GM19463 (cell line): ENCODE data around the gene ZFP36L2.
A peak's percentile ranks its signal among the peaks of the same experiment; 100 is the strongest.
"Not testable (repeated sequence)": the region's sequence is repeated elsewhere in the genome, so short reads cannot be mapped to it uniquely, and the experiment has no call there.

Source experiments
- ATAC-seq: cut with Tn5 transposase; IDR thresholded peaks from one replicate; pipeline ENCODE4 v1.9.1; 2021; ENCODE audit warnings: mild to moderate bottlenecking, moderate library complexity; ENCODE audit not compliant: unreplicated experiment

ZFP36L2 gene

GRCh38 chr2:43210125-43210466 lies 16.3 kb downstream of the ZFP36L2 start:
- no peak for ATAC-seq

GRCh38 chr2:43209204-43209717 lies 17.1 kb downstream of the ZFP36L2 start:
- no peak for ATAC-seq

DNA sequence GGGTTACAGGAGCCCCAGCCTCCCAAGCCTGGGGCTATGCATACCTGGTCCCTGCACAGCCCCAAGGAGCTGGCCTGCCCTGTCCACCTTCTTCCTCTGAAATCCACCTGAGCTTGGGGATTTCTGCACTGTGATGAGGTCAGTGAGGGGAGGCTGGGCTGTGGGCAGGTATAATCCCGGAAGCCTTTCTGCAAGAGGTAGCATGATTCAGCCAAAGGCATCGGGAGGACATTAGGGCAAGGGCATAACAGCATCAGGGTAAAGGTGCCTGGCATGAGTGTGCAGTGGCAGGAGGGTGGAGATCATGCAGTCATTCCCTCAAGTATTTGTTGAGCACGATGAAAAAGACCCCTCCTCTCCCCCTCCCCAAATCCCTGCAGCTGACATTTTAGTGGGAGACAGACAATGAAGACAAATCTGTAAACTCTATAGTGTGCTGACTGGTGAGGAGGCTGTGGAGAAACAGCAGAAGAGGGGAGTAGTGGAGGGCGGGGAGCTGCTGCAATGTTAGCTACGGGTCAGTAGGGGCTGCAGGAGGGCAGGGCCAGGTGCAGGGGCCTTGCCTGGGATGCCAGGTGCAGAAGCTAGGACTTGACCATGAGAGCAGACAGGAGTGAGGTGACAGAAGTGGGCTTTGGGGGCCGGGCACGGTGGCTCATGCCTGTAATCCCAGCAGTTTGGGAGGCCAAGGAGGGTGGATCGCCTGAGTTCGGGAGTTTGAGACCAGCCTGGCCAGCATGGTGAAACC lies 18.7 kb downstream of the ZFP36L2 start:
- ATAC-seq = no peak

DNA sequence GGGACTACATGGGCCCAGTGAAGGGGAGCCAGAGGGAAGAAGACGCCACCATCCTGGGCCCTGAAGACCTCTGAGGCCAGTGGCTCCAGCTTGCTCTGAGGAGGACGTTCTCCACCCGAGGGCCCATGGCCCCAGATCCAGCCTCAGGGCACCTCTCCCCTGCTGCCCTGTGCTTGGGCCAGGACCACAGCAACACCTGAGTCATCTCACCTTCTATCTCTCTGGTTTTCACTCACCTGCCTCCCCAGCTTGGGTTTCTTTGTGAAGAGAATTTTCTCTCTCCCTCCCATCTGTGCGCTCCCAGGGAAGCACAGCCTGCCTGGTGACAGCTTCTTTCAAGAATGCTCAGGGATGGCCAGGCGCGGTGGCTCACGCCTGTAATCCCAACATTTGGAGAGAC lies 19.8 kb downstream of the ZFP36L2 start:
- ATAC-seq = no peak

- no peak for ATAC-seq
Observed at GRCh38 chr2:43203373-43203772, 23.0 kb downstream of the ZFP36L2 start.

DNA sequence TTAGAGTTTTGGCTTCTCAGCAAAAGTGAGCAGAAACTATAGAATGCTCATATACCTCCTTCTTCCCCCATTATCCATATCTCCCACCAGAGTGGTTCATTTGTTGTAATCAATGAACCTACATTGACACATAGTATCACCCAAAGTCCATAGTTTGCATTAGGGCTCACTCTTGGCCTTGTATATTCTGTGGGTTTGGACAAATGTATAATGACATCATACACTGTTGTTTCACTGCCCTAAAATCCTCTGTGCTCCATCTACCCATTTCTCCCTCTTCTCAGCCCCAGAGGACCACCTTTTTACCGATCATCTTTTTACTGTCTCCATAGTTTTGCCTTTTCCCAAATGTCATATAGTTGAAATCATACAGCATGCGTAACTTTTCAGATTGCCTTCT lies 24.1 kb downstream of the ZFP36L2 start:
- no peak for ATAC-seq

DNA sequence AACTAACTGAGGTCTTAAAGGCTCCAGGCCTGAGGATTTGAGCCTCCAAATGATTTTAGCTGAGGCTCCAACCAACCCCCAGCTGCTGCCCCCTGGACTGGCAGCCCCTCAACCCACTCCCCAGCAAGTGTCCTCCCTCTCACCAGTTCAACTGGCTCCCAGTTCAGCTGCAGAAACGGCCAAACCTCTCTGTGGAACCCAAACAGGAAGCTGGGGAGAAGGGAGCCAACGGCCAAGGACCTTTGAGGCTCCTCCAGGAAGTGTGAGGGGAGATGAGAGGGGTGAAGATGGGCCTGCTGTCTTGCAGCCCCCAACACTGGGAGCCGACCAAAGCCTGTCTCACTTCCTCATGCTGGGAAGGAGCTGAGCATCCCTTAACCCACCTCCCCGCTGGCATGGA lies 24.9 kb downstream of the ZFP36L2 start:
- ATAC-seq = no peak

GRCh38 chr2:43201016-43201415 lies 25.4 kb downstream of the ZFP36L2 start:
- ATAC-seq = no peak

DNA sequence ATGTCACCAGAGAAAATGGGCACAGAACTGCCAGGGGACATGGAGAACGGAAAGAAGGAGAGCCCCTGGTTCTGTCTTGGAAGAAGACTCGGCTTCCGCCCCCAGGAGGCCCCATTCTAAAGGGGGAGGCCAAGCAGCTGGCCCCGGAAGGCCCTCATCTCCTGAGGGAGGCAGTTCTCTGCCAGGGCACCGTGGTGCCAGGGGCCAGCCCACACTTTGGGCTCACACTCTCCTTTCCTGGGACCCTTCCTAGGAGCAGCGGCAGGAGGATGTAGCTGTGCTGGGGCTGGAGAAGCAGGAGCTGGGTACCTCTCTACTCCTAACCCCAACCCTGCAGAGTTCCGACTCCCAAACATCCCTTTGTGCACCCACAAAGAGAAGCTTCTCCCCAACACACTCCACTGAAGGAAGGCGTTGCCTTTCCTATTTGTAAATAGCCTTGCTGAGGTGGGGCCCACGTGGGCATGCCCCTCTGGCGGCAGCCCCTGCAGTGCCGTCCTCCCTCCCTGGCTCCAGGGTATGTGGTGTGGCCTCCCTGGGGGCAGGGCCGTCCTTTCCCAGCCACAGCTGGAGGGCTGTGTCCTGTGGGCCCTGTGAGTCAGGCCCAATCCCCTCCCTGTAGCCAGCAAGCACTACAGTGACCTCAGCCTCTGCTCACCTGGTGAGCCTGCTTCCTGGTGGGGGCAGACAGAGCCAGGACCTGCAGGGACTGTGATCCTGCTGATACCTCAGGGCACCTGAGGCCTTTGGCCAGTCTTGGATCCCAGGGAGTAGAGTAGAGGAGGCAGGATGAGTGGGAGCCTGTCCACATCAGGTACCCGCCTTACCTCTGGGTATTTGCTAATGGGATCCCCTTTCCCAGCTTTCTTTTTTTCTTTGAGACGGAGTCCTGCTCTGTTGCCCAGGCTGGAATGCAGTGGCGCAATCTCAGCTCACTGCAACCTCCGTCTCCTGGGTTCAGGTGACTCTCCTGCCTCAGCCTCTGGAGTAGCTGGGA lies 26.6 kb downstream of the ZFP36L2 start:
- no peak for ATAC-seq

GRCh38 chr2:43198263-43198662 lies 28.1 kb downstream of the ZFP36L2 start:
- ATAC-seq = no peak

- ATAC-seq = no peak
Observed at GRCh38 chr2:43197588-43197896, 28.9 kb downstream of the ZFP36L2 start.

DNA sequence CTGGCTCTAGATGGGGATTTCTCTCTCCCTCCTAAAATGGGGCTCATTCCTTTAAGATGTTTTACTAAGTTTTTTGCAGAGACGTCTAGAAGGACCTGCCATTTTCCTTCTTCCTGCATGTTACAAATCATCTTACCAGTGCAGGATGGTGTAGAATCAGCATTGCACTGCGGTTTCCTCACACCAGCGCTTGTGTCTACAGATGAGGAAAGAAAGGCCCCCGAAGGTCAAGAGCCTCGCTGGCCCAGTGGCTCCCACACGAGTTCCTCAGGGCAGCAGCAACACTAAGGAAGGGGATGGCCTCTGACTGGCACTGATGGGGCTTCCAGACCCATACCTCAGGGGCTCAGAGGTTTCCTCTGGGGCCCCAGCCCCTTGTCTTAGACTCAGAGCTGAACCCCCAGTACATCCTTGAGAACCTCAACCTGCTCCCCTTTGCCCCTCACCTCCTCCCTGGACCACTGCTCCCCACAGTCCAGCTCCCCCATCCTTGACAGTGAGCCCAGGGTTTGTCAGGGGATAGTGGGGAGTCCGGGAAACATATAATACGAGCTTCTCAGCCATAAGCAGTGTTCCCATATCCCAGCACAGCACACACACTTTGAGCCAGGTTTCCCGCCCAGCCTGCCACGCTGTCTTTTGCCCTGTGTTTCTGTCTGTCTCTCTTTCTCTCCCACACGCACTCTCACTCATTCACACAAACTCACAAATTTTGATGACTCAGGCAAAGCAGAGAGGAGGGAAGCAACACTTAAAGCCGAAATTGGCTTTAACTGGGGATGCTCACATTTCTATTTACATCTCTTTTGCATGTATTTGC lies 29.4 kb downstream of the ZFP36L2 start:
- no peak for ATAC-seq

- peak; percentile 55 for ATAC-seq
Observed at GRCh38 chr2:43194121-43194869, 32.1 kb downstream of the ZFP36L2 start.

DNA sequence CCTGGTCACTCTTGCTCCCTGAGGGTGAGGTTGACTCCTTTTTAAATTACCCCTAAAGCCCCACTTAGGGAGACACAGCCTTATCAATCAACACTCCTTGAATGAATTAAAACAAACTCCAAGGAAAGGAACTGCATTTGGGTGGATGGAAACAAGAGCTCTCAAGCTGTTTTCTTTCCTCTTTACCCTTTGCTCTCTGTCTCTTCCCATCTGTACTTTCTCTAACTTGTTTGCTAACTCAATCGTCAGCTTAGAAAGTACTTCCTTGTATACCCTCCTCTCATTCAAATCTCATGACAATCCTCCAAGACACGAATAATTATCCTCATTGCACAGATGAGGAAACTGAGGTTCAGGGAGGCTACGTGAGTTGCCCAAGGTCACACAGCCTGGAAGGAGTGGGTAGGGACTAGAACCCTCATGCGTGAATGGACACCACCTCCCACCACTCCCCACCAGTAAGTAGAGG lies 32.7 kb downstream of the ZFP36L2 start:
- ATAC-seq = no peak

DNA sequence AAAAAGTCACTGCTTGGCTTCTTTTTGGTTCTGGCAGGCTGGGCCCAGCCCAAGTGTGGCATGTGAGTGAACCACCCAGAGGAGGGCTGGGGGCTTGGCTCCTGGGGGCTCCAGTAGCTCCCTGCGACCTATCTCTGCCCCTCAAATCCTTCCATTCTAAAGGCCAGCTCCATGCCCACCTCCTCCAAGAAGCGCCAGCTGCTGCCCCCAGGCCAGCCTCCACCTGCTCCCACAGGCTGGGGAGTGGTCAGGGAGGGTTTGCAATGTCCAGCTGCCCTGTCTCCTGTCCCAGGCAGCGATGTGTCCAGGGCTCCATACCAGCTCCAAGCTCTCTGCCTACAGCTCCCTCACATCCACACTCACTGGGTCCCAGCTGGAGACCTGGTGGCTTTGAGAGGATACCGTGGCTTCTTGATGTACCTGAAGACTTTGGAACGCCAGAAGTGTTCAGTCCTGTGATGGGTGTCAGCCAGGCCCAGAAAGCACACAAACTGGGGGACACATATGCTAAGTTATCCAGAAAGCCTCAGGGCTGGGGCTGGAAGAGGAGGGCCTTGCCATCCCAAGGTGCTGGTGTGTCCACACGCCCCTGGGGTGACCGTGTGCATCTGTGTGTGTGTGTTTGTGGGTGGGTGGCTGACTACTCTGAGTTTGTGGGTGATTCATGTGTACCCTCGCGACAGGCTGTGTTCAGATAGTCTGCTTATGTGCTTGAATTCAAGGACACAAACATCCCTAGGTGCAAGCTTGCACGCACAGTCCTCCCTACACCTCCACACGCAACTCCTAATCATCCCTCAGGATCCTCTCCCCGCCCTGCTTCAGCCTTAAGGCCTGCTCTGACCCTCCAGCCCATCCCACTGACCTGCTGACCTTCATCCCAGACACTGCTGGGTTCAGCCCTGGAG lies 33.4 kb downstream of the ZFP36L2 start:
- no peak for ATAC-seq

DNA sequence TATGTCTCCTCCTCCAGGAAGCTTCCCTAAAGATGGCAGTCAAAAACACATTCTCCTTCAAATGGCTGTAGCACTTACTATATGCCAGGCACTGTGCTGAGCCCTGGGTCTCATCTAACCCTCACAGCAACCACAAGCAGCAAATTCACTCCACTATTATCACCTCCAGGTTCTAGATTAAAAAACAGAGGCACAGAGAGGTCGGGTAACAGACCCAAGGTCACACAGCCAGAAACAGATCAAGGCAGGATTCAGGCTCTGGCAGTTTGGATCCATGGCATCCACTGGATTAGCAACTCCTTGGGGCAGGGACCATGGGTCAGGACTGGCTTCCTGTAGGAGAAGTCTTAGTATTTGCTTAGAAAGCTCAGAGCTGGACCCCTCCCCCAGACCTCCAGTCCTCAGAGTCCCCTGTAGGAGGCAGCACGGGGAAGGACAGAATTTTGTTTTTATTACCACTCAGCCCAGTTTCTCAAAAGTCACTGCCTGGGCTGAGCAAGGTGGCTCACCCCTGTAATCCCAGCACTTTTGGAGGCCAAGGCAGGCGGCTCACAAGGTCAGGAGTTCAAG lies 34.4 kb downstream of the ZFP36L2 start:
- no peak for ATAC-seq

GRCh38 chr2:43190311-43191052 lies 35.9 kb downstream of the ZFP36L2 start:
- no peak for ATAC-seq

GRCh38 chr2:43189861-43190260 lies 36.5 kb downstream of the ZFP36L2 start:
- not testable (repeated sequence) for ATAC-seq
